ENCODE results near the gene PODXL2. TPM values are rescaled to one million over a fixed set of nuclear protein-coding genes. Genes with fewer than 3 reads are reported as not detected.
"Not testable (repeated sequence)": the region's sequence is repeated elsewhere in the genome, so short reads cannot be mapped to it uniquely, and the experiment has no call there.

Gene PODXL2
- polyA plus RNA-seq, 1 donor (not counting 4 experiments of a cell fraction or from before 2014, with no cell fraction given) = 1.6 TPM

DNA sequence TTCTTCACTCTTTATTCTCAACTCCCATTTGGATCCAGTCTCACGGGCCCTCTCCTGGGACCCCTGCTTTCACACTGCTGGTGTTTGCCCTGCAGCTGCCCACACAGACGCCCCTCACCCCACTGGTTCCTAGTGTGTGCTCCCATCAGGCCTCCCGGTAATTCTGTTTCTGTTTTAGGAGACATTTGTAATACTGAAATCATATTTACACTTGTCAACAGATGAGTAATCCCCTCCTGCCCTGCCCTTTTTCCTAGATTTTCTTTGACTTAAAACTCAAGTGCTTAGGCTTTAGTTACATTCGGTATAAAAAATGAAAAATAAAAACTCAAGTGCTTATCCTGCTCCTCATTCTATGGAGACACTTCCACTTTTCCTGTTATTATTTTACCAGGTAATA, 25.4 kb downstream of the PODXL2 start:
- Histone ChIP-seq H4K20me1 (ENCODE audit: control insufficient read depth, extremely low read depth, insufficient read depth, low read length) (no peaks in the 10 kb centered on the region), H2AFZ (ENCODE audit: control insufficient read depth, low read length) (no peak overlapping the region), H3K4me2 (ENCODE audit: control insufficient read depth, extremely low read depth, insufficient read depth, low read depth, low read length) (no peak overlapping the region), H3K79me2 (ENCODE audit: control insufficient read depth, insufficient read depth, low read length) (no peaks in the 10 kb centered on the region), H3K9ac (ENCODE audit: control insufficient read depth, extremely low read depth, insufficient read depth, low read length) (no peak overlapping the region), H3K27ac (ENCODE audit: control insufficient read depth, insufficient read depth, low read length) (no peak overlapping the region), H3K4me1 (ENCODE audit: control insufficient read depth, extremely low read depth, insufficient read depth, low read length) (no peaks in the 10 kb centered on the region), H3K9me1 (ENCODE audit: control insufficient read depth, extremely low read depth, insufficient read depth, low read length) (no peaks in the 10 kb centered on the region), H3K36me3 (ENCODE audit: control insufficient read depth in 2 of 2, extremely low read depth in 1 of 2, insufficient read depth in 2 of 2, low read length in 2 of 2) (no peaks in the 10 kb centered on the region), H3K9me3 (ENCODE audit: control insufficient read depth, low read depth, low read length) (no peaks in the 10 kb centered on the region), H3K27me3 (ENCODE audit: control insufficient read depth, extremely low read depth, insufficient read depth, low read length) (no peaks in the 10 kb centered on the region), H3K4me3 (ENCODE audit: control insufficient read depth in 2 of 3, extremely low read depth in 1 of 3, insufficient read depth in 2 of 3, low read depth in 1 of 3, low read length in 3 of 3) (no peak overlapping the region)
- dilution Hi-C loops (cut with MboI; ENCODE audit: extremely low pct_ligation_motif_present, low sequenced_read_pairs) = no loop called here
- DNase-seq (ENCODE audit: low read depth, low spot score) = no peak
- no peak for TF ChIP-seq CTCF (optimal IDR thresholded peaks at IDR 0.05 in 1 of 3, IDR thresholded peaks at IDR 0.05 in 1 of 3, conservative IDR thresholded peaks at IDR 0.05 in 1 of 3; ENCODE audit: extremely low read depth in 1 of 3, insufficient read depth in 2 of 3, low read length in 3 of 3)
- TF ChIP-seq EZH2 (IDR thresholded peaks at IDR 0.05; ENCODE audit: low read length) = no peak
- FAIRE-seq = no peak

GRCh38 chr3:127654993-127655392, 26.0 kb downstream of the PODXL2 start:
- H3K4me1 ChIP-seq (ENCODE audit: control insufficient read depth, extremely low read depth, insufficient read depth, low read length); H4K20me1 ChIP-seq (ENCODE audit: control insufficient read depth, extremely low read depth, insufficient read depth, low read length); H3K79me2 ChIP-seq (ENCODE audit: control insufficient read depth, insufficient read depth, low read length); H3K36me3 ChIP-seq (ENCODE audit: control insufficient read depth in 2 of 2, extremely low read depth in 1 of 2, insufficient read depth in 2 of 2, low read length in 2 of 2); H3K9me1 ChIP-seq (ENCODE audit: control insufficient read depth, extremely low read depth, insufficient read depth, low read length); H3K4me3 ChIP-seq (ENCODE audit: control insufficient read depth in 2 of 3, extremely low read depth in 1 of 3, insufficient read depth in 2 of 3, low read depth in 1 of 3, low read length in 3 of 3); H3K27ac ChIP-seq (ENCODE audit: control insufficient read depth, insufficient read depth, low read length); dilution Hi-C loops (cut with MboI; ENCODE audit: extremely low pct_ligation_motif_present, low sequenced_read_pairs); H3K27me3 ChIP-seq (ENCODE audit: control insufficient read depth, extremely low read depth, insufficient read depth, low read length); DNase-seq (ENCODE audit: low read depth, low spot score); H2AFZ ChIP-seq (ENCODE audit: control insufficient read depth, low read length); FAIRE-seq; H3K9ac ChIP-seq (ENCODE audit: control insufficient read depth, extremely low read depth, insufficient read depth, low read length); H3K4me2 ChIP-seq (ENCODE audit: control insufficient read depth, extremely low read depth, insufficient read depth, low read depth, low read length); H3K9me3 ChIP-seq (ENCODE audit: control insufficient read depth, low read depth, low read length): not testable (repeated sequence)

DNA sequence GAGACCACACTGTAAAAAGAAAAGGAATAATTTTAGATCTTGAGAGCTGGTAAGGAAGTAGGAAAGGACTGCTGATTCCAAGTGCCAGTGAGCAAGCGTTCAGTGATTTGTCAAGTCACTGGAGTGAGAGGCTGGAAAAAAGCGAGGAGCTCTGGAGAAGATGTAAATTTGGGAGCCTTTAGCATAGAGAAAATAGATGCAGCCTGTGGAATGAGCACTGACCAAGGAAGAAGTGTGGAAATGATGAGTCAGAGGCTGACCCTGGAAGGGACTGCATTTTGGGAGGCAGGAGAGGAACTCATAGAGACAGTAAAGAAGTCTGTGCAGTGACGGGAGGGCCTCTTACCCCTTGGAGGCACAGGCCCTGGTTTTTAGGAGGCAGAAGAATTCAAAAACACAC, 26.7 kb downstream of the PODXL2 start:
- no peak overlapping the region for H3K4me2 ChIP-seq (ENCODE audit: control insufficient read depth, extremely low read depth, insufficient read depth, low read depth, low read length)
- FAIRE-seq = no peak

More for the DNA sequence above, 26.7 kb downstream of the PODXL2 start:
- Histone ChIP-seq H3K9me1 (ENCODE audit: control insufficient read depth, extremely low read depth, insufficient read depth, low read length) (no peaks in the 10 kb centered on the region), H3K9me3 (ENCODE audit: control insufficient read depth, low read depth, low read length) (no peaks in the 10 kb centered on the region), H3K27ac (ENCODE audit: control insufficient read depth, insufficient read depth, low read length) (no peak overlapping the region), H3K27me3 (ENCODE audit: control insufficient read depth, extremely low read depth, insufficient read depth, low read length) (no peaks in the 10 kb centered on the region), H3K4me3 (ENCODE audit: control insufficient read depth in 2 of 3, extremely low read depth in 1 of 3, insufficient read depth in 2 of 3, low read depth in 1 of 3, low read length in 3 of 3) (no peak overlapping the region), H3K4me1 (ENCODE audit: control insufficient read depth, extremely low read depth, insufficient read depth, low read length) (no peaks in the 10 kb centered on the region), H3K36me3 (ENCODE audit: control insufficient read depth in 2 of 2, extremely low read depth in 1 of 2, insufficient read depth in 2 of 2, low read length in 2 of 2) (no peaks in the 10 kb centered on the region), H4K20me1 (ENCODE audit: control insufficient read depth, extremely low read depth, insufficient read depth, low read length) (no peaks in the 10 kb centered on the region), H3K9ac (ENCODE audit: control insufficient read depth, extremely low read depth, insufficient read depth, low read length) (no peak overlapping the region), H3K79me2 (ENCODE audit: control insufficient read depth, insufficient read depth, low read length) (no peaks in the 10 kb centered on the region), H2AFZ (ENCODE audit: control insufficient read depth, low read length) (no peak overlapping the region)
- TF ChIP-seq EZH2 (IDR thresholded peaks at IDR 0.05; ENCODE audit: low read length) = no peak
- no peak for TF ChIP-seq CTCF (optimal IDR thresholded peaks at IDR 0.05 in 1 of 3, IDR thresholded peaks at IDR 0.05 in 1 of 3, conservative IDR thresholded peaks at IDR 0.05 in 1 of 3; ENCODE audit: extremely low read depth in 1 of 3, insufficient read depth in 2 of 3, low read length in 3 of 3)
- no peak for DNase-seq (ENCODE audit: low read depth, low spot score)
- dilution Hi-C loops (cut with MboI; ENCODE audit: extremely low pct_ligation_motif_present, low sequenced_read_pairs) = no loop called here

Measured in keratinocyte (primary cell).